SK-N-SH (cell line): Measurements from ENCODE around the gene MAD1L1.
A peak's percentile ranks its signal among the peaks of the same experiment; 100 is the strongest.

ENCODE experiments used
- ELF1 ChIP-seq: IDR thresholded peaks from 2 replicates; pipeline ENCODE4 v1.4.0; 2012
- EP300 ChIP-seq, 2 experiments: IDR thresholded peaks; 2 replicates each; pipeline versions ENCODE4 v1.4.0 to v1.6.1; 2012; ENCODE audit warnings: borderline replicate concordance in 1 of 2, low read depth in 1 of 2, low read length in 1 of 2
- EZH2phosphoT487 ChIP-seq: fragments of 200-600 bp; sonication (generic); IDR thresholded peaks from 2 replicates; pipeline ENCODE4 v1.6.1; 2017; ENCODE audit warnings: low read depth, mixed run types, mild to moderate bottlenecking, antibody characterized with exemption, moderate library complexity, borderline replicate concordance
- FOXJ3 ChIP-seq: sonication (generic); formaldehyde crosslinking; IDR thresholded peaks from 2 replicates; pipeline ENCODE4 v1.5.1; 2020; ENCODE audit warnings: mild to moderate bottlenecking, missing genetic modification reagents
- SIN3A ChIP-seq: IDR thresholded peaks from 2 replicates; pipeline ENCODE4 v1.6.1; 2012; ENCODE audit warnings: low read depth, mild to moderate bottlenecking, low read length, moderate library complexity, borderline replicate concordance
- TCF12 ChIP-seq: IDR thresholded peaks from 2 replicates; pipeline ENCODE4 v1.4.0; 2012
- YY1 ChIP-seq: IDR thresholded peaks from 2 replicates; pipeline ENCODE4 v1.4.0; 2012; ENCODE audit warnings: low read depth, mild to moderate bottlenecking
- TF ChIP-seq, protein P1 (sequence below): IDR thresholded peaks from 2 replicates; pipeline ENCODE4; 2012
- TF ChIP-seq, protein P2 (sequence below): fragments of 200-600 bp; sonication (generic); IDR thresholded peaks from 2 replicates; pipeline ENCODE4 v1.6.1; 2017; ENCODE audit warnings: antibody characterized with exemption, mild to moderate bottlenecking, moderate library complexity
- TF ChIP-seq, protein P3 (sequence below): IDR thresholded peaks from 2 replicates; pipeline ENCODE4 v1.4.0; 2012; ENCODE audit warnings: low read depth
- TF ChIP-seq, protein P4 (sequence below): IDR thresholded peaks from 2 replicates; pipeline ENCODE4 v1.4.0; 2012; ENCODE audit warnings: low read depth, borderline replicate concordance

DNA sequence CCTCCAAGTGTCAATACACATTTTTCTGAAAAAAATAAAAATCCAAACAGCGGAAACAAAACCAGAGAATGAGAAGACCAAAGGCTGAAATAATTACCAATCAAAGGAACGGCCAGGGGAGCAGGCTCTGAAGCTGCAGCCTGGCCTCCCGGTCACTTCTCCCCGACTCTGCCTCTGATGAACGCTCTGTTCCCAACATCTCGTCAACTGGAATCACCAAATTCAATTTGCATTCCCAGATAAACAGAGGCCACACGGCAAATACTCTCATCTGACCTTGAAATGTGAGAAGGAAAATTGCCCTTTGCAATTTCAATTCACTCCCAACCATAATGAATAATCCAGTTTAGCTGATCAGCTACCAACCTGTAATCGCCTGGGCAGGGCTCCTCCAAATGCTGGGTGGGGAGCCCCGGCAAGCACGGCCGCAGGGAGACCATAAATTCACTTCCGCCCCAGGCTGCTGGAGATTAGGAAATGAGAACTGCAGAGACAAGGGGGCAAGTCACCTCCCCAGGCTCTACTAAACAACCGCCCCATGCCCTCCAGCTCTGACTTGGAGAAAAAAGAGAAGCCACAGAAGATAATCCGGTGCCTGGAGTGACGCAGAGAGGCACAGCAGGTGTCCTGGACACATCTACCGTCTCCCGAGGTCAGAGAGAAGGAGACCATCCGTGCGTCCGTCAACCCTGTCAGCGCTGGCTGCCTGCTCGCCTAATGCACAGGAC, 153.2 kb downstream of the MAD1L1 start:
- TF ChIP-seq, protein P1, sequence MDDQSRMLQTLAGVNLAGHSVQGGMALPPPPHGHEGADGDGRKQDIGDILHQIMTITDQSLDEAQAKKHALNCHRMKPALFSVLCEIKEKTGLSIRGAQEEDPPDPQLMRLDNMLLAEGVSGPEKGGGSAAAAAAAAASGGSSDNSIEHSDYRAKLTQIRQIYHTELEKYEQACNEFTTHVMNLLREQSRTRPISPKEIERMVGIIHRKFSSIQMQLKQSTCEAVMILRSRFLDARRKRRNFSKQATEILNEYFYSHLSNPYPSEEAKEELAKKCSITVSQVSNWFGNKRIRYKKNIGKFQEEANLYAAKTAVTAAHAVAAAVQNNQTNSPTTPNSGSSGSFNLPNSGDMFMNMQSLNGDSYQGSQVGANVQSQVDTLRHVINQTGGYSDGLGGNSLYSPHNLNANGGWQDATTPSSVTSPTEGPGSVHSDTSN, result no peak
- TF ChIP-seq YY1 (no peak), EP300 (IDR thresholded peaks at IDR 0.05; ENCODE audit: borderline replicate concordance in 1 of 2, low read depth in 1 of 2, low read length in 1 of 2) (no peak), FOXJ3 (CRISPR knock-in tag) (peak; percentile 16; the same call in 1 of the 2 replicates), ELF1 (no peak), TCF12 (no peak), SIN3A (no peak), EZH2phosphoT487 (no peak)
- TF ChIP-seq, protein P2, sequence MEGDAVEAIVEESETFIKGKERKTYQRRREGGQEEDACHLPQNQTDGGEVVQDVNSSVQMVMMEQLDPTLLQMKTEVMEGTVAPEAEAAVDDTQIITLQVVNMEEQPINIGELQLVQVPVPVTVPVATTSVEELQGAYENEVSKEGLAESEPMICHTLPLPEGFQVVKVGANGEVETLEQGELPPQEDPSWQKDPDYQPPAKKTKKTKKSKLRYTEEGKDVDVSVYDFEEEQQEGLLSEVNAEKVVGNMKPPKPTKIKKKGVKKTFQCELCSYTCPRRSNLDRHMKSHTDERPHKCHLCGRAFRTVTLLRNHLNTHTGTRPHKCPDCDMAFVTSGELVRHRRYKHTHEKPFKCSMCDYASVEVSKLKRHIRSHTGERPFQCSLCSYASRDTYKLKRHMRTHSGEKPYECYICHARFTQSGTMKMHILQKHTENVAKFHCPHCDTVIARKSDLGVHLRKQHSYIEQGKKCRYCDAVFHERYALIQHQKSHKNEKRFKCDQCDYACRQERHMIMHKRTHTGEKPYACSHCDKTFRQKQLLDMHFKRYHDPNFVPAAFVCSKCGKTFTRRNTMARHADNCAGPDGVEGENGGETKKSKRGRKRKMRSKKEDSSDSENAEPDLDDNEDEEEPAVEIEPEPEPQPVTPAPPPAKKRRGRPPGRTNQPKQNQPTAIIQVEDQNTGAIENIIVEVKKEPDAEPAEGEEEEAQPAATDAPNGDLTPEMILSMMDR, result no peak
- TF ChIP-seq, protein P3, sequence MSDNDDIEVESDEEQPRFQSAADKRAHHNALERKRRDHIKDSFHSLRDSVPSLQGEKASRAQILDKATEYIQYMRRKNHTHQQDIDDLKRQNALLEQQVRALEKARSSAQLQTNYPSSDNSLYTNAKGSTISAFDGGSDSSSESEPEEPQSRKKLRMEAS, result no peak
- TF ChIP-seq, protein P4, sequence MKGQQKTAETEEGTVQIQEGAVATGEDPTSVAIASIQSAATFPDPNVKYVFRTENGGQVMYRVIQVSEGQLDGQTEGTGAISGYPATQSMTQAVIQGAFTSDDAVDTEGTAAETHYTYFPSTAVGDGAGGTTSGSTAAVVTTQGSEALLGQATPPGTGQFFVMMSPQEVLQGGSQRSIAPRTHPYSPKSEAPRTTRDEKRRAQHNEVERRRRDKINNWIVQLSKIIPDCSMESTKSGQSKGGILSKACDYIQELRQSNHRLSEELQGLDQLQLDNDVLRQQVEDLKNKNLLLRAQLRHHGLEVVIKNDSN, result no peak
